ENCODE data around the gene PRR23E. TPM values are rescaled to one million over a fixed set of nuclear protein-coding genes. Genes with fewer than 3 reads are reported as not detected.

Gene PRR23E
- total RNA-seq, 2 experiments from 2014 or later, result not detected

DNA sequence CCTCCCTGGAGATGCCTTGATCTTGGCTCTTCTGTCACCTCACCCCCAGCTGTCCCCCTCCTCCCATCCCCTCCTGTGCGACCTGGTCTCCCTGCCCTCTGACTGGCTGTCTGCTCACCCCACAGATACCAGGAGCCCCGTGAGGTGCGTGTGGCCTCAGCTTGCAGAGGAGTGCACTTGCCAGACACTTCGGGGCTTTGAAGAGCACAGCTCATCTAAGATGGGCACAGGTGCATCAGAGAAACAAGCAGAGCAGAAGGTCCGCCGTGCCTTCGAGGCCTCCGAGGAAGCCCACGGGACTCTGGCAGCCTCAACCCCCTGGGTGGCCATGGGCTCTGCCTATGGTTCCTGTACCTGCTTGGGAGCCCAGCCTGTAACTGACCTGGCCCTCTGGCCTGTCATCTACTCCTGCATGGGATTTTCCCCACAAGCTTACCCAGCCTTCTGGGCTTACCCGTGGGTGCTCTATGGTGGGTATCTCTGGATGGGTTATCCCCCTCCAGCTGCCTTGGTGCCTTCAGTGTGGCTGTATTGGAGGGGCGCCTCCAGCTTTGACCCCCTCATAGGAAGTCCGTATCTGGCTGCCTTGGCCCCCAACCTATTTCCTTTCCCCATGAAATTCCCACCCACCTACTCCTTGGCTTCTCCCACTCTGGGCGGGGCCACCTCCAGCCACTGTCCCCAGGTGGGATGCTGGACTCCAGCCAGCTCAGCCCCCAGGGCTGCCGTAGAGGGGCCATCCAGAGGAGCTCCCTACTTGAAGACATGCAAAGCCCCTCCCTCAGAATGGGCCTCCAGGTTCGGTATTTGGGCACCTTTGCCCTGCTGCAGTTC, 3.8 kb downstream of the PRR23E start:
- CTCF ChIA-PET, result interaction anchor here (0.8 kb wide), 1 partner anchor 58 kb away, joined by 5 read pairs; no protein-coding TSS in a partner anchor
- no peaks in the 10 kb centered on the region for H3K36me3 Mint-ChIP-seq (ENCODE audit: low read depth)
- intact Hi-C loops (cut with micrococcal nuclease), result no loop called here
- H3K9me3 Mint-ChIP-seq, result no peaks in the 10 kb centered on the region
- H3K27ac Mint-ChIP-seq, result no peak overlapping the region
- H3K27me3 Mint-ChIP-seq (ENCODE audit: low read depth), result peaks cover 5% of the 10 kb centered on the region
- DNase-seq, result no peak
- H3K4me1 Mint-ChIP-seq (ENCODE audit: low read depth), result no peaks in the 10 kb centered on the region
- H3K4me3 Mint-ChIP-seq, result no peak overlapping the region

DNA sequence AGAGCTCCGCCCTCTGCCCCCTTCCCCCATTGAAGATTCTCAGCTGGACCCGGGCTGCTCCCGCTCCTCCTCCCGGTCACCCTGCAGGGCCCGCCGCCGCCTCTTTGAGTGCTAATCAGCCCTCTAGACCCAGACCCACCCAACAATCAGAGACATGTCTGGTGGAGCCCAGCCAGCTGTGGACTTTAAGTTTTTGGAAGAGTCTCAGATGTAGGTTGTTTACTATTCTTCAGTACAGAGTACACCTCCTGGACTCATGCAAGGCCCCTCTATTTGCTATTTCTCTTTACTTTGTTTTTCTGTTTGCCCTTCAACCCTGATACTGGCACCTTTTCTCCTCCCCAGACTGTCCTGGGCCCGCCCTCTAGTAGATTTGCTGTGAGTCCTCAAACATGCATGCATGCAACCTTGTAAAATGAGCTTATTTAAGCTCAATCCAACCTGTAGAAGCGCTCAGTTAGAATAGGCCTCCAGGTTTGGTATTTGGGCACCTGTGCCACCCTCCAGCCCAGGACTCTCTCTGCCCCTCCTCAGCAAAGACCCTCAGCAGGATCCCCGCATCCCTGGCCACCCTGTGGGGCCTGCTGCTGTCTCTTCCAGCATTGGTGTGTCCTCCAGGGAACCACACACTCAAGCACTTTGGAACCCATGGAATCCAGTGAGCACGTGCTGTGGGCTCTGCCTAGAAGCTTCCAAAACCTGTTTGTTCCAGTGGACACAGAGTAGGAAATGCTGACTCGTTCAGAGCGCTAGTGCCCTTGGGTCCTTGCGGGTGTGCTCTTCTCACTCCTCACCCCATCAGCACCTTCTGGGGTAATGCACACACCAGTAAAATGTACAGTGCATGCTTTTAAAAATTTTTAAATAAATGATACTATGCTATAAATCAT, 4.6 kb downstream of the PRR23E start:
- intact Hi-C loops (cut with micrococcal nuclease), result no loop called here
- CTCF ChIA-PET, result interaction anchor here (0.6 to 0.8 kb wide), 2 partner anchors 57 to 216 kb away, joined by 3 to 5 read pairs; no protein-coding TSS in a partner anchor
- H3K36me3 Mint-ChIP-seq (ENCODE audit: low read depth), result no peaks in the 10 kb centered on the region
- no peaks in the 10 kb centered on the region for H3K4me1 Mint-ChIP-seq (ENCODE audit: low read depth)
- H3K27ac Mint-ChIP-seq, result no peak overlapping the region
- peaks cover 5% of the 10 kb centered on the region for H3K27me3 Mint-ChIP-seq (ENCODE audit: low read depth)
- H3K9me3 Mint-ChIP-seq, result peaks cover 2% of the 10 kb centered on the region
- H3K4me3 Mint-ChIP-seq, result no peak overlapping the region
- DNase-seq, result no peak

DNA sequence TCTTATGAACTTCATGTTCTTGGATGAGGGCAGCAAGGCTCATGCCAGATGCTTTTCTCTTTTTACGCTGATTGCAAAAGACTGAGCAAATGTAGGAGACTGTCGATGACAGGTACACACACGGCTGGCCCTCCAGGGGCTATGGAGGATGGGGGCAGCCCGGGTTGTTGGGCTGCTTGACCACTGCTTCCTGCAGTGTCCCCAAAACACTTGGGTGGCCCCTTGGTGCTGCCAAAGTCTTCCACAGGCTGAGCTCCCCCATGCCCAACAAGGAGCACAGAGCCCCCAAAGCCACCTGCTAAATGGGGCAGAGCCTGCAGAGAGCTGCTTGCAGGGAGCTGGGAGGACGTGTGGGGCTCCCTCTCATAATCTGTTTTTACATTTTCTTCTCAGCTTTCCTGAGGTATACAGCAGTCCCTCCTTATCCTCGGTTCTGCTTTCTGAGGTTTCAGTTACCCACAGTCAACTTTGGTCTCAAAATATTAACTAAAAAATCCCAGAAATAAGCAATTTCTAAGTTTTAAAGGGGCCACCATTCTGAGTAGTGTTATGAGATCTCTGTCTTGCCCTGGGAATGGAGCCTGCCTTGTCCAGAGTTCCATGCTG, 7.3 kb downstream of the PRR23E start:
- DNase-seq, result no peak
- no peaks in the 10 kb centered on the region for H3K4me1 Mint-ChIP-seq (ENCODE audit: low read depth)
- CTCF ChIA-PET, result no interaction called here
- intact Hi-C loops (cut with micrococcal nuclease), result no loop called here
- H3K4me3 Mint-ChIP-seq, result no peak overlapping the region
- peaks cover 7% of the 10 kb centered on the region for H3K27me3 Mint-ChIP-seq (ENCODE audit: low read depth)
- no peaks in the 10 kb centered on the region for H3K36me3 Mint-ChIP-seq (ENCODE audit: low read depth)
- peaks cover 7% of the 10 kb centered on the region for H3K9me3 Mint-ChIP-seq
- H3K27ac Mint-ChIP-seq, result no peak overlapping the region

DNA sequence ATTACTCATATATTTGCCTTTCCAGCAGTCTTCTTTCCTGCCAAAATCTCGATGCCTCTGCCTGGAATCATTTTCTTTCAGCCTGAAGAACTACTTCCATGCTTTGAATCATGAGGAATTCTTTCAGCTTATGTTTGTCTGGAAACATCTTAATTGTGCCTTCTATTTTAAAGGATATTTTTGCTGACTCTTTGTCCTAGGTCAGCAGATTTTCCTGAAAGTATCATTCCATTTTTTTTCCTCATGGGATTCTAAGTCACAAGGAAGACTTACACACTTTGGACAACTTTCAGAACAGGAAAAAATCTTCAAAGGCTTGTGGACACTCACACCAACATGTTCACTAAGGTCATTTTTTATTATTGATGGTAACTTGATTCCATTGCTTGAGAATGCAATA, 10.1 kb downstream of the PRR23E start:
- Mint-ChIP-seq H3K9me3 (peaks cover 7% of the 10 kb centered on the region), H3K27ac (no peak overlapping the region), H3K4me3 (no peak overlapping the region), H3K4me1 (ENCODE audit: low read depth) (no peaks in the 10 kb centered on the region), H3K27me3 (ENCODE audit: low read depth) (peaks cover 7% of the 10 kb centered on the region), H3K36me3 (ENCODE audit: low read depth) (no peaks in the 10 kb centered on the region)
- intact Hi-C loops (cut with micrococcal nuclease), result no loop called here
- no peak for DNase-seq
- CTCF ChIA-PET, result no interaction called here

DNA sequence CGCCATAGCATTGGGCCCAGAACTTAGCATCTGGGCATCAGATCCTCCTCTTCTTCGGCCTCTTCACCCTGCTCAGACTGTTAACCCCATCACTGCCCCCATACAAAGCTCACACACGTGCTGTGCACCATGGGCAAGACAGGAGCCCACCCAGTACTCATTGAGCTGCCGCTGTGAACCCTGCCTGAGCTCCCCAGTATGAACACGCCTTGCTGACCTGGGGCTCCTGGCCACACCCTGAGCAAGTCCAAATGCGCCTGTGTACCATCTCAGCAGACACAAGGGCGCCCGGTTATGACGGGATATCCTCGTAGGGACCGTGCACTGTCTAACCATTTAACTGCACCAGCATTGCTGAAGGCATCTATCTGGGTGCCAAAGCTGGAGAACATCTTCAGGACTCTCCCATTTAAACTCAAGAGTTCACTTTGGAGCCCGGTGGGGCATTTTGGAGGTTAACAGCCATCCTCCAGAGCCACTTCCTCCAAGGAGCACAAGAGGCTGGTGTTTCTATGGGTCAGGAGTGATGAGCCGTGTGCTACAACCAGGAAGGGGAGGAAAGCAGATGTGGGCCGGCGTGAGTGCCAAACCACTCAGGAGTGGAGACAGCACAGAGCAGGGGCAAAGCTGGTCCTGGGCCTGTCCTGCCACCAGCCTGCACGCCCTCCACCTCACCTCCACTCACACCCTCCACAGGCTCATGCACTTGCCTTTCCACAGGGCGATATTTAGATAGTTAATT, 12.1 kb downstream of the PRR23E start:
- Mint-ChIP-seq H3K9me3 (peaks cover 7% of the 10 kb centered on the region), H3K27ac (no peak overlapping the region), H3K36me3 (ENCODE audit: low read depth) (no peaks in the 10 kb centered on the region), H3K27me3 (ENCODE audit: low read depth) (peaks cover 5% of the 10 kb centered on the region), H3K4me1 (ENCODE audit: low read depth) (no peaks in the 10 kb centered on the region), H3K4me3 (no peak overlapping the region)
- CTCF ChIA-PET, result no interaction called here
- intact Hi-C loops (cut with micrococcal nuclease), result no loop called here
- DNase-seq, result no peak

DNA sequence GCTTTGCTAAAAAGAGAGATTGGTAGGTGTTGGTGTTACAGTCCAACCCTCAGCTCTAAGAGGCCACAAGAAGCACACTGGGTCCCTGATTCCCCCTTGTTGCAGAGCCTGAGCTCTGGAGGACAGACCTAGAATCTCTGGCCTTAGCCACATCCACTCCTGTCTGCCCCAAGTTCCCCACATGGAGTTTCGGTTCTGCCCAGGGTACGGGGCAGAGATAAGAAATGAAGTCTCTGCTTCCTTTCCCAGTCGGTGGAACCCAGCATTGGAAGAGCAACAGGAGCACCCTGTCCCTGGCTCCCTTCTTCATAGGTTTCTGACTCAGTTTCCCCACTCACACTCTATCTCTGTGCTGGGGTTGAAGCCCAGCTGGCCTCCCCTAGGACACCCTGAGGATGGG, 13.2 kb downstream of the PRR23E start:
- no peak overlapping the region for H3K4me3 Mint-ChIP-seq
- H3K9me3 Mint-ChIP-seq, result peaks cover 7% of the 10 kb centered on the region
- H3K27me3 Mint-ChIP-seq (ENCODE audit: low read depth), result peaks cover 4% of the 10 kb centered on the region
- H3K27ac Mint-ChIP-seq, result no peak overlapping the region
- CTCF ChIA-PET, result no interaction called here
- intact Hi-C loops (cut with micrococcal nuclease), result no loop called here
- H3K36me3 Mint-ChIP-seq (ENCODE audit: low read depth), result no peaks in the 10 kb centered on the region
- no peaks in the 10 kb centered on the region for H3K4me1 Mint-ChIP-seq (ENCODE audit: low read depth)
- no peak for DNase-seq

DNA sequence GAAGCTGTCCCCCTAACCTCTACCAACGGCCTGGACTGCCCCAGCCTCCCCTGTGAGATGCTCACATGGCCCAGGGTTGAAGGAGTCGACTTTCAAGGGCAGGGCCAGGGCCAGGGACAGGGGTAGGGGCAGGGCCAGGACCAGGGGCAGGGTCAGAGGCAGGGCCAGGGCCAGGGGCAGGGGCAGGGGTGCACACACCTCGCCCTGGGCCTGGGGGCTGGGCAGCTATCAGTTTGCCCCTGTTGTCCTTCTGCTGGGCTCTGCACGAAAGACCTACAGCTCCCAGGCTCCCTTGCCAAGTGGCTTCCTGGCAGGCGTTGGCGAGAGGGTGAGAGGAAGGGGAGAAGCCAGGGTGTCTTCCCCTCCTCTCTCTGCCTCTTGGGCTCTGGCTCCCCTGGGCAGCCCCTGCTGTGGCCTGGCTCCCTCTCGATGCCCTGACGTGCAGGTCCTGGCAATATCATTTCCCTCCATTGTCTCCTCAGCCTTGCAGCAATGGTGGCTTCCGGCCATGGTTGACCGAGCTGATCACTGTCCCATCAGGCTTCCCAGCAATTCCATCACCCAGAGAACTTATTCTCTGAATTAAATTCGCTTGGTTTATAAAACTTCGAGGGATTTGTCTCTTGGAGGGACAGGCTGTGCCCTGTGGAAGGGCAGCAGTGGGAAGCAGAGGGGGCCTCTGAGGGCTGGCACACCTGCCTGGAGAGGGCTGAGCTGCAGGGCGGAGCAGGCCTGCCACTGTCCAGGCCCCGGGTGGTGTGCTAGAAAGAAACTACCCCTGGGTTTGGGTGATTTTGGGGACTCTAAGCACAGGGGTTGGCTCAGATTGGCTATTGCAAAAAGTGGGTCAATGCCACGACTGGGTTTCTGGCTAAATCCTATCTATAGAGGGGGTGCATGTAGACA, 13.9 kb downstream of the PRR23E start:
- intact Hi-C loops (cut with micrococcal nuclease), result no loop called here
- CTCF ChIA-PET, result no interaction called here
- Mint-ChIP-seq H3K27me3 (ENCODE audit: low read depth) (peaks cover 2% of the 10 kb centered on the region), H3K4me1 (ENCODE audit: low read depth) (no peaks in the 10 kb centered on the region), H3K9me3 (peaks cover 7% of the 10 kb centered on the region), H3K4me3 (no peak overlapping the region), H3K36me3 (ENCODE audit: low read depth) (no peaks in the 10 kb centered on the region), H3K27ac (no peak overlapping the region)
- DNase-seq, result no peak

DNA sequence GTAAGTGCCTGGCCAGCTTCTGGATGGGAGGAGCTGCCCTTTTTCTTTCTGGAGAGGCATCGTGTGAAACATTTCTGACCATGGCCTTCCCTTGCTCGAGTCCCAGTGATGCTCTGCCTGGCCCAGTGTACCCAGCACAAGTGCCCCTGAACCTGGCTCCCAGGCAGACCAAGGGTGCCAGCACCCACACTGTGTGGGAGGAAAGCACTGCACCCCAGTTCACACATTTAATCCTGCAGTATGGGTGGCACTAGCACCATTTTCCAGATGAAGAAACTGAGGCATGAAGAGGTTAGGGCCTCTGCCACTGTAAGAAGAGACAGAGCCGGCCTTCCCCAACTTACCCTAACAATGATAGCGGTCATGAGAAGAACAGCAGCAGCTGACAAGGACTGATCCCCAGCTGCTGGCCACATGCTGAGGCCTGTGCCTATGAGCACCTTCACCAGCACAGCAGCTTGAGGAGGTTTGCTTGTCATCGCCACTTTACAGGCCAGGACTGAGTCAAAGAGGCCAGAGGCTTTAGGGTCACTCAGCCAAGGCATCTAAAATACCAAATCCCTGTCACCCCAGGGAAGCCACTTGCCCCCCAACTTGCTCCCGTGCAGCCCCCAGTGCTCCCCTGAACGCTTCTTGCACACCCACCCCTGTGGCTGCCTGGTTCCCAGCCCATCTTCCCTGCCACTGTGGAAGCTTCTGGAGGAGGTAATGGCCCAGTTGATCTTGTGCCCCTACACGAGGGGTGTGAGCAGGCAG, 15.0 kb downstream of the PRR23E start:
- CTCF ChIA-PET, result no interaction called here
- Mint-ChIP-seq H3K27ac (no peak overlapping the region), H3K36me3 (ENCODE audit: low read depth) (no peaks in the 10 kb centered on the region), H3K4me1 (ENCODE audit: low read depth) (no peaks in the 10 kb centered on the region), H3K27me3 (ENCODE audit: low read depth) (no peaks in the 10 kb centered on the region), H3K4me3 (no peak overlapping the region), H3K9me3 (peaks cover 1% of the 10 kb centered on the region)
- intact Hi-C loops (cut with micrococcal nuclease), result no loop called here
- no peak for DNase-seq

DNA sequence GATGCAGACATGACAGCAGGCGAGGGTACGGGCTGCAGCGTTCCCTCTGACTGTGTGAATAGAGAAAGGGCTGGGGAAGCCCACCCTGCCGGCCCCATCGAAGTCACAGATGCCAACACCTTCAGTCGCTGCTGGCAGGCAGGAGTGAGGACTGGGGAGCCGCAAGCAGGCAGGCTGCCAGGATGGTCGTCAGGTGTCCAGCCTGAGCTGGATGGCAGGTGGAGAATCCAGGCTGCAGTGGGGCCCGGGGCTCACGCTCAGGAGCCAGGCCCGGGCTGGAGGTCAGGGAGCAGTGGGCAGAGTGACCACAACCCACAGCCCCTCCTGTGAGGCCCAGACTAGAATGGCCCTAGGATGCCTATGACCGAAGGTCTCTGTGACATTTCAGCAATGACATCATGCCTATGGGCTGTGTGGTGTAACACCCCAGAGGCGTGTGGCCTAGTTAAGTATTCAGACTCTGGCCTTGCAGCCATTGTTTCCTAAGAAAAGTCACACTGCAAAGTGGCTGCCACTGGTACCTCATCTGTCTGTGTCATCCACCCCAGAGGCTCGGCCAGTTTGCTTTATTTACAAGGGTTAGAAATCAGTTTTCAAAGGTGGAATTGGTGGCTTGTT, 15.7 kb downstream of the PRR23E start:
- no peaks in the 10 kb centered on the region for H3K27me3 Mint-ChIP-seq (ENCODE audit: low read depth)
- H3K4me1 Mint-ChIP-seq (ENCODE audit: low read depth), result no peaks in the 10 kb centered on the region
- H3K9me3 Mint-ChIP-seq, result no peaks in the 10 kb centered on the region
- intact Hi-C loops (cut with micrococcal nuclease), result no loop called here
- H3K36me3 Mint-ChIP-seq (ENCODE audit: low read depth), result no peaks in the 10 kb centered on the region
- no peak overlapping the region for H3K4me3 Mint-ChIP-seq
- no peak for DNase-seq
- CTCF ChIA-PET, result no interaction called here
- no peak overlapping the region for H3K27ac Mint-ChIP-seq

DNA sequence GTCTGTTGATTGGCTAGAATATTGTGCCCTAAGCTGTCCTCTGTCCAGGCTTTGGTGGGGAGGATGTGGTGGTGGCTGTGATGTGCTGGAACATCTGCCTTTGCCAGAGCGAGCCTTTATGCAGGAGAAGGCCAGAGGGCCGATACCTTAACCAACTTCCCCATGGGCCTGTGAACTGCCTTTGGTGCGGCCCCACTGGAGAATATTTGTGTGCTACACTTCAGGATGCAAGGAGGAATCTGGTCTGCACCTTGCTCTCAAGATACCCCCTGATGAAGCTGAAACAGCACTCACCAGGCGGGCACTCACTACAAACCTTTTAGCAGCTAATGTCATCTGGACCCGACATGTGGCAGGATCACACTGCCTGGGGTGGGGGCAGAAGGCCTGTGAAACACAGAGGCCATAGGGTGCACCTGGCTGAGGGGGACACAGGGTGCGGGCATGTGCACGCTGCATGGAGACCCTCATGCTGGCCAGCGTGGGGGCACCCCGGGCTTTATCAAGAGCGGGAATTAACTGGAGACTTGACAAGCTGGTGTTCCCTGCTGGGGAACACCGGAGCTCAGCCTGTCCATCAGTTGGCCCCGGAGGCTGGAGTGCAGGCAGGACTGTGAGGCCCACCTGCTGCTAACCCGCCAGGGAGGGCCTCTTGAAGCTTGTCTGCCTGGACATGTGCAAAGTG, 16.4 kb downstream of the PRR23E start:
- Mint-ChIP-seq H3K27ac (no peak overlapping the region), H3K4me3 (no peak overlapping the region), H3K36me3 (ENCODE audit: low read depth) (no peaks in the 10 kb centered on the region), H3K27me3 (ENCODE audit: low read depth) (no peaks in the 10 kb centered on the region), H3K4me1 (ENCODE audit: low read depth) (no peaks in the 10 kb centered on the region), H3K9me3 (no peaks in the 10 kb centered on the region)
- DNase-seq, result no peak
- CTCF ChIA-PET, result no interaction called here
- intact Hi-C loops (cut with micrococcal nuclease), result no loop called here

Measured in activated naive CD4-positive, alpha-beta T cell treated with anti-CD3 and anti-CD28 coated beads for 36 hours (primary cell).